DND-41 (cell line): ENCODE results near the gene NEXN.

Experiments used
- CTCF ChIP-seq: IDR thresholded peaks from 2 replicates; pipeline ENCODE4 v1.5.1; 2012; ENCODE audit warnings: borderline replicate concordance, low read length, moderate library complexity, mild to moderate bottlenecking; ENCODE audit not compliant: poor library complexity, severe bottlenecking; ENCODE audit errors: extremely low read depth
- EZH2 ChIP-seq: IDR thresholded peaks from 3 replicates; pipeline ENCODE4 v1.6.1; 2012; ENCODE audit warnings: borderline replicate concordance, low read depth, mild to moderate bottlenecking, moderate library complexity, low read length, inconsistent platforms; ENCODE audit not compliant: severe bottlenecking

GRCh38 chr1:77940921-77941570, 52.6 kb downstream of the NEXN start:
- TF ChIP-seq CTCF, result no peak
- no peak for TF ChIP-seq EZH2
